Adrenal gland (tissue), 5 donors: ENCODE data around the gene GDPD1.

Experiments
- CTCF ChIP-seq, 6 experiments: fragments of 450-650 bp in 4 of 6; fragments of 200-600 bp in 2 of 6; sonication (generic) in 1 of 6; IDR thresholded peaks; 1 replicate in 5 of 6; 2 replicates in 1 of 6; pipeline versions ENCODE4 v1.5.1 to v1.8.0; 2016 to 2021; ENCODE audit warnings: antibody characterized with exemption in 6 of 6, mild to moderate bottlenecking in 2 of 6, moderate library complexity in 1 of 6
- POLR2A ChIP-seq, 2 donors: fragments of 450-650 bp; IDR thresholded peaks; one replicate each; pipeline ENCODE4 v1.6.1; 2017; ENCODE audit warnings: antibody characterized with exemption in 2 of 2, mild to moderate bottlenecking in 2 of 2, moderate library complexity in 1 of 2
- donor health status: DM: no; HTN: no; CAD: no.

GRCh38 chr17:59178266-59178985 is 41.9 kb upstream of the GDPD1 start:
- TF ChIP-seq CTCF (IDR thresholded peaks at IDR 0.05) = no peak
- TF ChIP-seq POLR2A (IDR thresholded peaks at IDR 0.05) = no peak
